K562 (cell line): ENCODE data around the gene SKIC8. TPM values are rescaled to one million over a fixed set of nuclear protein-coding genes. Genes with fewer than 3 reads are reported as not detected.
A peak's percentile ranks its signal among the peaks of the same experiment; 100 is the strongest.

Source experiments
- ATAC-seq: fragments of 200-7000 bp; cut with Tn5 transposase; 3 replicates; pipeline ENCODE4 v1.9.1; 2020; ENCODE audit warnings: moderate library complexity
- BruUV-seq: library from RNA; stranded (reverse); fragments of 400-500 nt; replicated peaks from 2 replicates; lab custom pipeline; 2021; lab: Mats Ljungman, UMichigan
- CTCF ChIA-PET: fragments of 300-600 bp; formaldehyde crosslinking; extraction: SDS; loops from one replicate; lab custom pipeline; 2021; ENCODE audit warnings: low intra/inter-chr PET ratio; lab: Yijun Ruan, JAX
- POLR2A ChIA-PET: fragments of 300-600, 350-650 bp; sonication (Branson Sonifier 250); formaldehyde crosslinking; extraction: SDS; loops from one replicate; lab custom pipeline; 2021; ENCODE audit warnings: antibody characterized with exemption, inconsistent platforms; lab: Yijun Ruan, JAX
- DNase-seq, 4 experiments: peaks; one replicate each; pipeline versions ENCODE4 v3.0.0 to v3.0.0-alpha.2; 2011 to 2018; ENCODE audit warnings: low spot score in 3 of 4, mixed read lengths in 3 of 4; ENCODE audit errors: extremely low read depth in 1 of 4
- FAIRE-seq: peaks from 2 replicates; lab custom pipeline; 2011; peaks lifted over from hg19 to GRCh38; lab: Jason Lieb, UNC
- H2AFZ ChIP-seq: 2 replicates; pipeline ENCODE4 v1.6.0; 2011; ENCODE audit warnings: low read depth, low read length, control low read depth, inconsistent platforms
- H3K27ac ChIP-seq: fragments of 200-600 bp; 3 replicates; pipeline ENCODE4 v1.8.0; 2011; ENCODE audit warnings: low read depth, mild to moderate bottlenecking, control low read depth, inconsistent platforms, low read length, moderate library complexity, mixed read lengths; ENCODE audit errors: extremely low read depth
- H3K27me3 ChIP-seq, 2 experiments: fragments of 300-600 bp in 1 of 2; 2 replicates in 1 of 2; 3 replicates in 1 of 2; pipeline versions ENCODE4 v1.6.0 to v1.8.0; 2011; ENCODE audit warnings: inconsistent platforms in 2 of 2, low read length in 2 of 2, mild to moderate bottlenecking in 1 of 2, mixed read lengths in 1 of 2, moderate library complexity in 1 of 2; ENCODE audit not compliant: control insufficient read depth in 2 of 2, insufficient read depth in 2 of 2
- H3K36me3 ChIP-seq: fragments of 300-600 bp; 3 replicates; pipeline ENCODE4 v1.8.0; 2011; ENCODE audit warnings: mild to moderate bottlenecking, low read length, inconsistent platforms; ENCODE audit not compliant: control insufficient read depth, insufficient read depth
- H3K4me1 ChIP-seq, 2 experiments: fragments of 200-600 bp in 1 of 2; replicated peaks in 1 of 2; 2 replicates in 1 of 2; 3 replicates in 1 of 2; pipeline versions ENCODE4 v1.5.1 to v1.8.0; 2011; ENCODE audit warnings: inconsistent platforms in 2 of 2, low read length in 2 of 2, mild to moderate bottlenecking in 1 of 2, mixed read lengths in 1 of 2, moderate library complexity in 1 of 2; ENCODE audit not compliant: control insufficient read depth in 2 of 2, insufficient read depth in 2 of 2
- H3K4me2 ChIP-seq: 2 replicates; pipeline ENCODE4 v1.6.1; 2011; ENCODE audit warnings: low read length, control low read depth, inconsistent platforms, mixed read lengths; ENCODE audit not compliant: insufficient read depth
- H3K4me3 ChIP-seq: fragments of 200-600 bp; sonication (generic), shearing (Covaris generic); 2 replicates; pipeline ENCODE4 v1.5.1; 2016; ENCODE audit warnings: control low read depth, inconsistent platforms
- H3K79me2 ChIP-seq: fragments of 200-600 bp; 3 replicates; pipeline ENCODE4 v1.8.0; 2011; ENCODE audit warnings: low read length, inconsistent platforms; ENCODE audit not compliant: control insufficient read depth, insufficient read depth
- H3K9ac ChIP-seq, 2 experiments: 2 replicates each; pipeline versions ENCODE4 v1.6.0 to v1.6.1; 2011; ENCODE audit warnings: low read depth in 2 of 2, low read length in 2 of 2, control low read depth in 1 of 2, inconsistent platforms in 1 of 2, mild to moderate bottlenecking in 1 of 2, mixed read lengths in 1 of 2; ENCODE audit not compliant: insufficient read depth in 1 of 2
- H3K9me1 ChIP-seq: one replicate; pipeline ENCODE4 v1.6.0; 2011; ENCODE audit warnings: inconsistent platforms, mild to moderate bottlenecking, low read length, moderate library complexity; ENCODE audit not compliant: control insufficient read depth, insufficient read depth
- H3K9me3 ChIP-seq: replicated peaks from 2 replicates; pipeline ENCODE4 v1.5.1; 2011; ENCODE audit warnings: low read depth, low read length, inconsistent platforms; ENCODE audit not compliant: control insufficient read depth, insufficient read depth
- H4K20me1 ChIP-seq: replicated peaks from 2 replicates; pipeline ENCODE4 v1.6.1; 2011; ENCODE audit warnings: low read length, inconsistent platforms, mixed read lengths; ENCODE audit not compliant: control insufficient read depth, insufficient read depth
- BHLHE40 ChIP-seq: IDR thresholded peaks from 2 replicates; pipeline ENCODE4 v1.6.1; 2011; ENCODE audit warnings: low read length, improper control_type of control experiment
- CTBP1 ChIP-seq: fragments of 450-650 bp; IDR thresholded peaks from 2 replicates; pipeline ENCODE4 v1.6.1; 2016; ENCODE audit warnings: borderline replicate concordance
- CTCF ChIP-seq, 3 experiments: IDR thresholded peaks in 2 of 3; conservative IDR thresholded peaks in 1 of 3; 2 replicates each; pipeline ENCODE4 v1.5.1; 2011 to 2012; ENCODE audit warnings: low read length in 3 of 3, mild to moderate bottlenecking in 3 of 3, control low read depth in 2 of 3, improper control_type of control experiment in 1 of 3, inconsistent platforms in 1 of 3, low read depth in 1 of 3, mixed read lengths in 1 of 3, moderate library complexity in 1 of 3; ENCODE audit not compliant: insufficient read depth in 2 of 3
- FOXP1 ChIP-seq: sonication (generic); formaldehyde crosslinking; IDR thresholded peaks from 2 replicates; pipeline ENCODE4 v1.8.0; 2022; ENCODE audit warnings: mild to moderate bottlenecking, missing genetic modification reagents
- HMGXB4 ChIP-seq: sonication (generic); formaldehyde crosslinking; IDR thresholded peaks from 2 replicates; pipeline ENCODE4 v1.8.1; 2023; ENCODE audit warnings: mild to moderate bottlenecking, missing genetic modification reagents
- KDM2B ChIP-seq: fragments of 250-450 bp; sonication (Bioruptor Pico); IDR thresholded peaks from 2 replicates; pipeline ENCODE4 v1.8.0; 2021; ENCODE audit warnings: mild to moderate bottlenecking, moderate library complexity
- MLX ChIP-seq, 2 experiments: fragments of 450-650 bp in 1 of 2; sonication (generic) in 1 of 2; formaldehyde crosslinking; conservative IDR thresholded peaks; 2 replicates each; pipeline versions ENCODE4 v1.4.0 to v1.8.1; 2020 to 2022; ENCODE audit warnings: mild to moderate bottlenecking in 1 of 2, missing genetic modification reagents in 1 of 2
- MTA1 ChIP-seq: fragments of 450-650 bp; IDR thresholded peaks from 2 replicates; pipeline ENCODE4 v1.6.1; 2017; ENCODE audit warnings: borderline replicate concordance
- NFIX ChIP-seq: fragments of 250-450 bp; sonication (Bioruptor Pico); IDR thresholded peaks from 2 replicates; pipeline ENCODE4 v1.4.0; 2020; ENCODE audit warnings: low read depth, mild to moderate bottlenecking, moderate library complexity
- PHF21A ChIP-seq: fragments of 450-650 bp; IDR thresholded peaks from 2 replicates; pipeline ENCODE4 v1.6.1; 2017; ENCODE audit warnings: low read depth, borderline replicate concordance
- POLR3G ChIP-seq: IDR thresholded peaks from 2 replicates; pipeline ENCODE4 v1.6.1; 2011; ENCODE audit not compliant: insufficient read length, insufficient replicate concordance; ENCODE audit errors: extremely low read depth
- RBBP5 ChIP-seq: fragments of 200-600 bp; sonication (generic); IDR thresholded peaks from 2 replicates; pipeline ENCODE4 v1.6.1; 2012; ENCODE audit warnings: borderline replicate concordance, mild to moderate bottlenecking, low read length, control low read depth, inconsistent platforms; ENCODE audit not compliant: insufficient read depth, poor library complexity, severe bottlenecking
- RNF2 ChIP-seq: sonication (generic); IDR thresholded peaks from 2 replicates; pipeline ENCODE4 v1.6.1; 2016
- SRSF3 ChIP-seq: fragments of 200-400 bp; formaldehyde crosslinking; IDR thresholded peaks from 2 replicates; pipeline ENCODE4 v1.6.1; 2016; ENCODE audit warnings: mild to moderate bottlenecking, low read length, moderate library complexity; ENCODE audit not compliant: insufficient read depth
- ZNF354B ChIP-seq: fragments of 250-450 bp; sonication (Bioruptor Pico); IDR thresholded peaks from 2 replicates; pipeline ENCODE4 v1.4.0; 2020
- ZNF586 ChIP-seq: fragments of 450-650 bp; formaldehyde crosslinking; conservative IDR thresholded peaks from 2 replicates; pipeline ENCODE4 v1.4.0; 2020; ENCODE audit warnings: mild to moderate bottlenecking, moderate library complexity
- WGBS: fragments of 100-300 bp; shearing (Covaris generic); methylation state at CpG from one replicate; pipeline ENCODE4 v1.1.6; 2016; ENCODE audit warnings: low coverage, mixed read lengths; ENCODE audit not compliant: insufficient coverage; ENCODE audit errors: missing lambda C conversion rate; 5-methylcytosine and 5-hydroxymethylcytosine counted together
- in situ Hi-C: fragments of 300-500 bp; cut with MboI; formaldehyde crosslinking; loops from 4 replicates; pipeline ENCODE4 v1.15.0; 2018; ENCODE audit warnings: inconsistent platforms, mixed read lengths
- intact Hi-C: fragments of 100-400 bp; cut with micrococcal nuclease; formaldehyde crosslinking; loops from 2 replicates; pipeline ENCODE4 v1.14.2; 2022
- polyA plus RNA-seq, 8 experiments: library from polyadenylated mRNA; depleted of rRNA in 4 of 8; stranded (reverse) in 5 of 8; unstranded in 3 of 8; fragments of >200 nt; fragmentation: Nextera tagmentation in 2 of 8; fragmentation: Illumina TruSeq in 1 of 8; extraction: Ambion mirVana in 2 of 8; extraction: Trizol in 1 of 8; gene quantifications; 2 replicates each; pipeline versions ENCODE4 v1.2.1 to v1.2.3, GENCODE V29; 2011 to 2014; ENCODE audit warnings: inconsistent platforms in 1 of 8, missing spikeins in 1 of 8
- total RNA-seq, 7 experiments: library from RNA; depleted of rRNA in 6 of 7; stranded (reverse); fragments of >200 nt in 6 of 7; fragmentation: Illumina TruSeq in 2 of 7; extraction: Trizol in 2 of 7; gene quantifications; 2 replicates each; pipeline versions ENCODE4 v1.2.1 to v1.2.3, GENCODE V29; 2011 to 2021; ENCODE audit warnings: low replicate concordance in 1 of 7
- TF ChIP-seq, protein P1 (sequence below): sonication (generic); formaldehyde crosslinking; IDR thresholded peaks from 2 replicates; pipeline ENCODE4 v1.8.1; 2023; ENCODE audit warnings: mild to moderate bottlenecking, missing genetic modification reagents
- TF ChIP-seq, protein P2 (sequence below): fragments of 250-450 bp; sonication (Bioruptor Pico); IDR thresholded peaks from 2 replicates; pipeline ENCODE4 v1.8.0; 2022; ENCODE audit warnings: moderate library complexity, mild to moderate bottlenecking, inconsistent platforms

Gene SKIC8
- total and polyA plus RNA-seq, 9 of the 15 experiments (the other 6 are each of a cell fraction or from before 2014, with no cell fraction given), result 79.5 to 389 (median 146) TPM

DNA sequence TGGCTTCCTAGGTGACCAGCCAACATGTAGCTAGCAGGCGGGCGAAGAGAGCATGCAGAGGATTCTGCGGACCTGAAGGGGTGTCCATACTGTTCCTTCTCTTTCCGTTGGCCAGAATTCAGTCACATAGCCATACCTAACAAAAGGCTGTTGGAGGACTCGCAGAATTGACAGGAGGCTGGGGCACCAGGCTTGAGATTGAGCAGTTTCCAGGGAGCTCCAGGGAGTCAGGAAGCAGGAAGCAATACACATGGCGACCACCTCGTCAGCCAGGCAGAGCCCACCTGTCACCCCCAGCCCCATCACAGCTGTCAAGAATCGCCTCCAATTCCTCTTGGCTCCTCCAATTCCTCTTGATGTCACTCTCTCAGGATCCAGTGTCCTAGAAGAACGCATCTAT lies 48.3 kb downstream of the SKIC8 start:
- H3K4me2 ChIP-seq, result no peak overlapping the region
- H4K20me1 ChIP-seq, result no peaks in the 10 kb centered on the region
- no peaks in the 10 kb centered on the region for H3K79me2 ChIP-seq
- POLR2A ChIA-PET, result interaction anchor here (0.5 to 0.6 kb wide), 3 partner anchors 41 to 102 kb away, joined by 3 to 4 read pairs (median 3); partner anchors contain the start of gene IDH3A
- H3K27ac ChIP-seq, result no peak overlapping the region
- ATAC-seq (no peak), FAIRE-seq (no peak), DNase-seq (no peak)
- CTCF ChIA-PET, result no interaction called here
- H3K9ac ChIP-seq, result no peak overlapping the region
- in situ Hi-C loops, result no loop called here
- BruUV-seq, result no TSS peak
- H3K9me3 ChIP-seq, result no peaks in the 10 kb centered on the region
- 16% methylated on average over 9 of the region's 9 CpGs for whole genome bisulfite sequencing
- H2AFZ ChIP-seq, result peak overlapping the region; percentile 1; the same call in 1 of the 2 replicates
- H3K36me3 ChIP-seq, result no peaks in the 10 kb centered on the region
- no peaks in the 10 kb centered on the region; a peak in 1 of 5 replicates for H3K4me1 ChIP-seq
- intact Hi-C loops, result no loop called here
- no peaks in the 10 kb centered on the region for H3K9me1 ChIP-seq
- H3K27me3 ChIP-seq, result no peaks in the 10 kb centered on the region
- H3K4me3 ChIP-seq, result no peak overlapping the region
- TF ChIP-seq, protein P1, sequence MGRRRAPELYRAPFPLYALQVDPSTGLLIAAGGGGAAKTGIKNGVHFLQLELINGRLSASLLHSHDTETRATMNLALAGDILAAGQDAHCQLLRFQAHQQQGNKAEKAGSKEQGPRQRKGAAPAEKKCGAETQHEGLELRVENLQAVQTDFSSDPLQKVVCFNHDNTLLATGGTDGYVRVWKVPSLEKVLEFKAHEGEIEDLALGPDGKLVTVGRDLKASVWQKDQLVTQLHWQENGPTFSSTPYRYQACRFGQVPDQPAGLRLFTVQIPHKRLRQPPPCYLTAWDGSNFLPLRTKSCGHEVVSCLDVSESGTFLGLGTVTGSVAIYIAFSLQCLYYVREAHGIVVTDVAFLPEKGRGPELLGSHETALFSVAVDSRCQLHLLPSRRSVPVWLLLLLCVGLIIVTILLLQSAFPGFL (CRISPR knock-in tag), result no peak
- TF ChIP-seq RBBP5, result no peak
- no peak for TF ChIP-seq ZNF354B
- TF ChIP-seq HMGXB4, result no peak
- TF ChIP-seq SRSF3, result no peak
- TF ChIP-seq MLX (CRISPR knock-in tag; conservative IDR thresholded peaks at IDR 0.05), result no peak
- no peak for TF ChIP-seq KDM2B
- TF ChIP-seq NFIX (CRISPR knock-in tag), result no peak
- TF ChIP-seq CTCF (IDR thresholded peaks at IDR 0.05 in 2 of 3, conservative IDR thresholded peaks at IDR 0.05 in 1 of 3; ENCODE audit: insufficient read depth in 2 of 3, low read depth in 1 of 3, low read length in 3 of 3), result no peak
- TF ChIP-seq POLR3G, result no peak
- TF ChIP-seq, protein P2, sequence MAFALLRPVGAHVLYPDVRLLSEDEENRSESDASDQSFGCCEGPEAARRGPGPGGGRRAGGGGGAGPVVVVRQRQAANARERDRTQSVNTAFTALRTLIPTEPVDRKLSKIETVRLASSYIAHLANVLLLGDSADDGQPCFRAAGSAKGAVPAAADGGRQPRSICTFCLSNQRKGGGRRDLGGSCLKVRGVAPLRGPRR (CRISPR knock-in tag), result no peak
- no peak for TF ChIP-seq CTBP1
- TF ChIP-seq RNF2, result no peak
- TF ChIP-seq BHLHE40, result no peak
- no peak for TF ChIP-seq ZNF586
- no peak for TF ChIP-seq FOXP1 (CRISPR knock-in tag)
- no peak for TF ChIP-seq PHF21A
- no peak for TF ChIP-seq MTA1
